ENCODE results near the gene ITGBL1. TPM values are rescaled to one million over a fixed set of nuclear protein-coding genes. Genes with fewer than 3 reads are reported as not detected.

ITGBL1 gene
- total and polyA plus RNA-seq, 2 experiments from 2014 or later: 0.29 TPM; not detected in 1

DNA sequence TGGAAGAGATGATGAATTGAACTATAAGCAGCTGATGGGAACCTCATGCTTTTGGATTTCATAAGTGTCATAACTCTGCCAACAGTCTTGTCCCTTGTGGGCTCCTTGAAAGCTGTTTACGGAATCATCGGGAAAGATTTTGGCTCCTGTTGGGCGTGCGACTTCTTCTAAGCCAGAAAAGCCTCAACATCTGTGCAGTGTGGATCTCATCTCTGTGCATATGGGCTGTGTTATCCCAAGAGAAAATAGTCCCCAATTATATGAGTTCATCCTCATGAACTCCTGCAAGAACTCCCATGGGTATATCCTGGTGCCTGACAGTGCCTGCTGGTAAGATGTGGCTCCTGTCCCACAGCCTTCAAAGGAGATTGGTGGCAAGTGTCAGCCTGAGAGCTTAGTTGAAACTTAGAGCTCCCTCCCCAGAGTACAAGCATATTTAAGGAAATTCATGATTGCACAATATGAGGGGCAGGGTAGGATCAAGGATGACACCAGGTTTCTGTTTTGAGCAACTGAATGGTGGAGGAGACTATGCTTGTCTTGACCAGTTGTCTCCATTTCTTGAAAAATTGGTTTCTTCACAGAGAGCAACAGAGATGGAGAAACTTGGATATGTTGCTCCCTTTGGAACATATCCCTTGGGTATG, 243.5 kb downstream of the ITGBL1 start:
- Histone ChIP-seq H3K4me3 (no peak overlapping the region), H3K27me3 (ENCODE audit: insufficient read depth) (no peaks in the 10 kb centered on the region), H3K4me1 (ENCODE audit: insufficient read depth) (no peaks in the 10 kb centered on the region), H3K9me2 (ENCODE audit: insufficient read depth) (0 out of 2 replicates have a peak, but pooled peaks cover 6% of the 10 kb centered on the region), H3F3A (replicated peaks; ENCODE audit: low read depth) (no peaks in the 10 kb centered on the region), H3K36me3 (ENCODE audit: insufficient read depth) (no peaks in the 10 kb centered on the region), H4K20me1 (replicated peaks; ENCODE audit: insufficient read depth) (no peaks in the 10 kb centered on the region), H3K79me2 (replicated peaks; ENCODE audit: insufficient read depth) (no peaks in the 10 kb centered on the region), H2AFZ (no peak overlapping the region), H3K4me2 (no peak overlapping the region), H3K27ac (ENCODE audit: low read depth) (no peak overlapping the region)
- ATAC-seq: no peak
- H3K4me1 Mint-ChIP-seq: no peaks in the 10 kb centered on the region
- H3K27ac Mint-ChIP-seq: no peak overlapping the region
- H3K9me3 Mint-ChIP-seq: no peaks in the 10 kb centered on the region
- TF ChIP-seq, protein P1, sequence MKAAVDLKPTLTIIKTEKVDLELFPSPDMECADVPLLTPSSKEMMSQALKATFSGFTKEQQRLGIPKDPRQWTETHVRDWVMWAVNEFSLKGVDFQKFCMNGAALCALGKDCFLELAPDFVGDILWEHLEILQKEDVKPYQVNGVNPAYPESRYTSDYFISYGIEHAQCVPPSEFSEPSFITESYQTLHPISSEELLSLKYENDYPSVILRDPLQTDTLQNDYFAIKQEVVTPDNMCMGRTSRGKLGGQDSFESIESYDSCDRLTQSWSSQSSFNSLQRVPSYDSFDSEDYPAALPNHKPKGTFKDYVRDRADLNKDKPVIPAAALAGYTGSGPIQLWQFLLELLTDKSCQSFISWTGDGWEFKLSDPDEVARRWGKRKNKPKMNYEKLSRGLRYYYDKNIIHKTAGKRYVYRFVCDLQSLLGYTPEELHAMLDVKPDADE (IDR thresholded peaks at IDR 0.05): no peak
- no peak for DNase-seq (ENCODE audit: low spot score)
- no peaks in the 10 kb centered on the region for H3K36me3 Mint-ChIP-seq (ENCODE audit: low read depth)
- H3K4me3 Mint-ChIP-seq: no peak overlapping the region
- peaks cover 1% of the 10 kb centered on the region for H3K27me3 Mint-ChIP-seq (ENCODE audit: insufficient read depth, low read depth, poor library complexity)

DNA sequence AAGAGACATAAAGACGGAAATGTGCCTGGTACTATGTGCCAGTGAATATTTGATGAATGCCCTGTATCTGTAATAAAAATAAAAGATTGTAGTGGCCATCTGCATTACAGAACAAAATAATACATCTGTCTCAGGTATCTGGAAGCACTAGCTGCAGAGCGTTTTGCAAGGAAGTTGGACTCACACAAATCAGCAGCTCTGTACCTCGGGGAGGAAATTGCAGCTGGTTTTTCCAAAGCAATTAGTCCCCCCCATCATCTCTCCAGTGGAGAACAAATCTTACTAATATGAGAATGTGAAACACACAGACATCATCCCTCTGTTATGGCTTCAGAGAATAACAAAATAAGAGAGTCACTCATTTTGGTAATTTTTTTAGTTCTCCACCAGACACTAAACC, 245.3 kb downstream of the ITGBL1 start:
- H3K9me3 Mint-ChIP-seq: no peaks in the 10 kb centered on the region
- Histone ChIP-seq H3K27me3 (ENCODE audit: insufficient read depth) (no peaks in the 10 kb centered on the region), H3K4me1 (ENCODE audit: insufficient read depth) (no peaks in the 10 kb centered on the region), H3K4me2 (no peak overlapping the region), H4K20me1 (replicated peaks; ENCODE audit: insufficient read depth) (no peaks in the 10 kb centered on the region), H3K27ac (ENCODE audit: low read depth) (no peak overlapping the region), H2AFZ (no peak overlapping the region), H3K9me2 (ENCODE audit: insufficient read depth) (0 out of 2 replicates have a peak, but pooled peaks cover 6% of the 10 kb centered on the region), H3K4me3 (no peak overlapping the region), H3K36me3 (ENCODE audit: insufficient read depth) (no peaks in the 10 kb centered on the region), H3F3A (replicated peaks; ENCODE audit: low read depth) (no peaks in the 10 kb centered on the region), H3K79me2 (replicated peaks; ENCODE audit: insufficient read depth) (no peaks in the 10 kb centered on the region)
- no peak overlapping the region for H3K4me3 Mint-ChIP-seq
- ATAC-seq (no peak), DNase-seq (ENCODE audit: low spot score) (no peak)
- H3K27me3 Mint-ChIP-seq (ENCODE audit: insufficient read depth, low read depth, poor library complexity): peaks cover 1% of the 10 kb centered on the region
- H3K4me1 Mint-ChIP-seq: no peaks in the 10 kb centered on the region
- H3K36me3 Mint-ChIP-seq (ENCODE audit: low read depth): no peaks in the 10 kb centered on the region
- H3K27ac Mint-ChIP-seq: no peak overlapping the region
- TF ChIP-seq, protein P2, sequence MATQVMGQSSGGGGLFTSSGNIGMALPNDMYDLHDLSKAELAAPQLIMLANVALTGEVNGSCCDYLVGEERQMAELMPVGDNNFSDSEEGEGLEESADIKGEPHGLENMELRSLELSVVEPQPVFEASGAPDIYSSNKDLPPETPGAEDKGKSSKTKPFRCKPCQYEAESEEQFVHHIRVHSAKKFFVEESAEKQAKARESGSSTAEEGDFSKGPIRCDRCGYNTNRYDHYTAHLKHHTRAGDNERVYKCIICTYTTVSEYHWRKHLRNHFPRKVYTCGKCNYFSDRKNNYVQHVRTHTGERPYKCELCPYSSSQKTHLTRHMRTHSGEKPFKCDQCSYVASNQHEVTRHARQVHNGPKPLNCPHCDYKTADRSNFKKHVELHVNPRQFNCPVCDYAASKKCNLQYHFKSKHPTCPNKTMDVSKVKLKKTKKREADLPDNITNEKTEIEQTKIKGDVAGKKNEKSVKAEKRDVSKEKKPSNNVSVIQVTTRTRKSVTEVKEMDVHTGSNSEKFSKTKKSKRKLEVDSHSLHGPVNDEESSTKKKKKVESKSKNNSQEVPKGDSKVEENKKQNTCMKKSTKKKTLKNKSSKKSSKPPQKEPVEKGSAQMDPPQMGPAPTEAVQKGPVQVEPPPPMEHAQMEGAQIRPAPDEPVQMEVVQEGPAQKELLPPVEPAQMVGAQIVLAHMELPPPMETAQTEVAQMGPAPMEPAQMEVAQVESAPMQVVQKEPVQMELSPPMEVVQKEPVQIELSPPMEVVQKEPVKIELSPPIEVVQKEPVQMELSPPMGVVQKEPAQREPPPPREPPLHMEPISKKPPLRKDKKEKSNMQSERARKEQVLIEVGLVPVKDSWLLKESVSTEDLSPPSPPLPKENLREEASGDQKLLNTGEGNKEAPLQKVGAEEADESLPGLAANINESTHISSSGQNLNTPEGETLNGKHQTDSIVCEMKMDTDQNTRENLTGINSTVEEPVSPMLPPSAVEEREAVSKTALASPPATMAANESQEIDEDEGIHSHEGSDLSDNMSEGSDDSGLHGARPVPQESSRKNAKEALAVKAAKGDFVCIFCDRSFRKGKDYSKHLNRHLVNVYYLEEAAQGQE (IDR thresholded peaks at IDR 0.05; ENCODE audit: unreplicated experiment): no peak
- TF ChIP-seq EZH2 (IDR thresholded peaks at IDR 0.05; ENCODE audit: low read depth, unreplicated experiment) (no peak), NANOG (IDR thresholded peaks at IDR 0.05; ENCODE audit: borderline replicate concordance) (no peak), EZH2phosphoT487 (IDR thresholded peaks at IDR 0.05; ENCODE audit: unreplicated experiment) (no peak), STAT1 (IDR thresholded peaks at IDR 0.05; ENCODE audit: unreplicated experiment) (no peak), ZNF331 (CRISPR knock-in tag; IDR thresholded peaks at IDR 0.05; ENCODE audit: low read depth) (no peak), POLR2AphosphoS5 (IDR thresholded peaks at IDR 0.05; ENCODE audit: low read depth) (no peak), JUNB (IDR thresholded peaks at IDR 0.05; ENCODE audit: unreplicated experiment) (no peak), ZNF114 (CRISPR knock-in tag; IDR thresholded peaks at IDR 0.05) (no peak), CREB1 (CRISPR knock-in tag; IDR thresholded peaks at IDR 0.05; ENCODE audit: low read depth) (no peak)
- TF ChIP-seq, protein P1 (IDR thresholded peaks at IDR 0.05): no peak
- TF ChIP-seq, protein P3, sequence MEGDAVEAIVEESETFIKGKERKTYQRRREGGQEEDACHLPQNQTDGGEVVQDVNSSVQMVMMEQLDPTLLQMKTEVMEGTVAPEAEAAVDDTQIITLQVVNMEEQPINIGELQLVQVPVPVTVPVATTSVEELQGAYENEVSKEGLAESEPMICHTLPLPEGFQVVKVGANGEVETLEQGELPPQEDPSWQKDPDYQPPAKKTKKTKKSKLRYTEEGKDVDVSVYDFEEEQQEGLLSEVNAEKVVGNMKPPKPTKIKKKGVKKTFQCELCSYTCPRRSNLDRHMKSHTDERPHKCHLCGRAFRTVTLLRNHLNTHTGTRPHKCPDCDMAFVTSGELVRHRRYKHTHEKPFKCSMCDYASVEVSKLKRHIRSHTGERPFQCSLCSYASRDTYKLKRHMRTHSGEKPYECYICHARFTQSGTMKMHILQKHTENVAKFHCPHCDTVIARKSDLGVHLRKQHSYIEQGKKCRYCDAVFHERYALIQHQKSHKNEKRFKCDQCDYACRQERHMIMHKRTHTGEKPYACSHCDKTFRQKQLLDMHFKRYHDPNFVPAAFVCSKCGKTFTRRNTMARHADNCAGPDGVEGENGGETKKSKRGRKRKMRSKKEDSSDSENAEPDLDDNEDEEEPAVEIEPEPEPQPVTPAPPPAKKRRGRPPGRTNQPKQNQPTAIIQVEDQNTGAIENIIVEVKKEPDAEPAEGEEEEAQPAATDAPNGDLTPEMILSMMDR (conservative IDR thresholded peaks at IDR 0.05; ENCODE audit: low read depth in 2 of 2): no peak

All from GM23338 (cell line).